HL-60 (cell line): ENCODE results near the gene VTI1A.

Source experiments
- CTCF ChIP-seq: IDR thresholded peaks from one replicate; pipeline ENCODE4 v1.5.1; 2011; ENCODE audit warnings: low read length, control low read depth, inconsistent platforms; ENCODE audit not compliant: insufficient read depth
- GABPA ChIP-seq: IDR thresholded peaks from 2 replicates; pipeline ENCODE4 v1.6.1; 2012; ENCODE audit warnings: low read depth
- POLR2AphosphoS5 ChIP-seq: IDR thresholded peaks from 2 replicates; pipeline ENCODE4 v1.6.1; 2012; ENCODE audit warnings: low read depth
- TF ChIP-seq, protein P1 (sequence below): IDR thresholded peaks from 2 replicates; pipeline ENCODE4 v1.6.1; 2012; ENCODE audit warnings: low read depth; ENCODE audit not compliant: insufficient replicate concordance

GRCh38 chr10:112700215-112700671 is 253.2 kb downstream of the VTI1A start:
- TF ChIP-seq POLR2AphosphoS5 = no peak
- TF ChIP-seq GABPA = no peak
- TF ChIP-seq CTCF = no peak
- TF ChIP-seq, protein P1, sequence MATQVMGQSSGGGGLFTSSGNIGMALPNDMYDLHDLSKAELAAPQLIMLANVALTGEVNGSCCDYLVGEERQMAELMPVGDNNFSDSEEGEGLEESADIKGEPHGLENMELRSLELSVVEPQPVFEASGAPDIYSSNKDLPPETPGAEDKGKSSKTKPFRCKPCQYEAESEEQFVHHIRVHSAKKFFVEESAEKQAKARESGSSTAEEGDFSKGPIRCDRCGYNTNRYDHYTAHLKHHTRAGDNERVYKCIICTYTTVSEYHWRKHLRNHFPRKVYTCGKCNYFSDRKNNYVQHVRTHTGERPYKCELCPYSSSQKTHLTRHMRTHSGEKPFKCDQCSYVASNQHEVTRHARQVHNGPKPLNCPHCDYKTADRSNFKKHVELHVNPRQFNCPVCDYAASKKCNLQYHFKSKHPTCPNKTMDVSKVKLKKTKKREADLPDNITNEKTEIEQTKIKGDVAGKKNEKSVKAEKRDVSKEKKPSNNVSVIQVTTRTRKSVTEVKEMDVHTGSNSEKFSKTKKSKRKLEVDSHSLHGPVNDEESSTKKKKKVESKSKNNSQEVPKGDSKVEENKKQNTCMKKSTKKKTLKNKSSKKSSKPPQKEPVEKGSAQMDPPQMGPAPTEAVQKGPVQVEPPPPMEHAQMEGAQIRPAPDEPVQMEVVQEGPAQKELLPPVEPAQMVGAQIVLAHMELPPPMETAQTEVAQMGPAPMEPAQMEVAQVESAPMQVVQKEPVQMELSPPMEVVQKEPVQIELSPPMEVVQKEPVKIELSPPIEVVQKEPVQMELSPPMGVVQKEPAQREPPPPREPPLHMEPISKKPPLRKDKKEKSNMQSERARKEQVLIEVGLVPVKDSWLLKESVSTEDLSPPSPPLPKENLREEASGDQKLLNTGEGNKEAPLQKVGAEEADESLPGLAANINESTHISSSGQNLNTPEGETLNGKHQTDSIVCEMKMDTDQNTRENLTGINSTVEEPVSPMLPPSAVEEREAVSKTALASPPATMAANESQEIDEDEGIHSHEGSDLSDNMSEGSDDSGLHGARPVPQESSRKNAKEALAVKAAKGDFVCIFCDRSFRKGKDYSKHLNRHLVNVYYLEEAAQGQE = no peak
